ENCODE results near the gene CYBRD1.
A peak's percentile ranks its signal among the peaks of the same experiment; 100 is the strongest.

The CYBRD1 gene

DNA sequence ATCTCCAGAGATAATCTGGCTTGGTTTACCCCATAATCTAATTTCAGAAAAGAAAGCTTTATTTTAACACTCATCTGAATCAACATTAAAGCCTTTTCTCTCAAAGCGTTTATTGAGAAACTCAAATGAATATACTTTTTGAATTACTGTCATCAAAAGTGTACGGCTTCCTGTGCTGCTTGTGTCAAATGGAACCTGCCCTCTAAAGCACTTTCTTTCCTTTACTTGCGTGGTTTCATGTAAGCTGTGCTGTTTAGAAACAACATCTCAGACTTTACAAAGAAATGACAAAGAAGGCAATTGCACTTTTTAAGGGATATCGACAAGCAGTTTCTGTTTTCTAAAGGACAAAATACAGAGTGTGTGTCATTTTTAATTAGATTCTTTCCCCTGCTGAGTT is 35.1 kb downstream of the CYBRD1 start:
- DNase-seq = no peak

DNA sequence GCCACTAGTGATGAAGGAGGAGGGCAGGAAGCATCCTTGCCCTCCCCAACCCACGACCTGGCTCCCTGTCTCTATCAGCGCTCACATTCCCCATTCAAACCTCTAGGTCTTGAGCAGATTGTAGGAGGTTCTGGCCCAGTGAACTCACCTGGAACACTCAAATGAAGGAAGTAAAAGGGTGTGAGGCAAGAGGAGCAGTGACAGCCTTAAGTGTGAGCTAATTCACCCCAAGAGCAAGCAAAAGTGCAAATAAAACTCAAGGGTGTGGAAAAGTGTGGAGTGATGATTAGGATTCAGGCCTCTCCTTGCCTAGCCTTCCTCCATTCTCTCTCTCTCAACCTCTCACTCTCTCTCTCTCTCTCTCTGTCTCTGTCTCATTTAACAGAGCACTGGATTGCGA is 41.0 kb downstream of the CYBRD1 start:
- no peak for DNase-seq

DNA sequence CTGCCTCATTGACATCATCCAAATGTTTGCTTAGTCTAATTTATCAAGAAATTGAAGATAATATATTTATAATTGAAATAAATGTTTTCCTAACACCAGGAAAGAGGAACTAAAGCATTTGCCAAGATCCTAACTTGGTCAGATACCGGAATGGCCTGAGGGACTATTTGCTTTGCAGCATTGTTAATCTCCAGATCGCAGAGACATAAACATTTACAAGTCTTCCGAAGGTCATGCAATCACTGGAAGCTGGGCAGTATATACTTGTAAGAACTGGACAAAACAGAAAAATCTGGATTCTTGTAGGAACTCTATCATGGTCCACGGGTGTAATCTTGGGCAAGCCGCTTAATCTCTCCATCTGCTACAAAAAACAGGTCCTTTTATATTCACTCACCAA is 42.2 kb downstream of the CYBRD1 start:
- DNase-seq = no peak

DNA sequence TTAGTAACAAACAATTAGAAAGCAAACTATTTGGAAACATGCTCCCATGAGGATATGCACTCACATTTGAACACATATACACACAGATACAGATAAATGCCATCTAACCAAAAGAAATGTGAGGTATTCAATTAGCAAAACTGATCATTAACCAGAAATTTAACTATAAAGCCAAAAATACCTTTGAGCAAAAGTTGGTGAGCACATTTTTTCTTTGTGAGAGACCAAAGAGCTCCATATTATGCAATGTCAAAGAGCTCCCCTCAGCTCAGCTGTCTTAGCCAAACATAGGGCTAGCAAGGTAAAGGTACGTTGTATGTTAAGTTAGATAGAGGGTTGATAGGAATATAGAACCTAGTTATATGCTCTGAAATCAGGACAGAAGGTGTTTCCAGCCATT is 43.8 kb downstream of the CYBRD1 start:
- DNase-seq = no peak

DNA sequence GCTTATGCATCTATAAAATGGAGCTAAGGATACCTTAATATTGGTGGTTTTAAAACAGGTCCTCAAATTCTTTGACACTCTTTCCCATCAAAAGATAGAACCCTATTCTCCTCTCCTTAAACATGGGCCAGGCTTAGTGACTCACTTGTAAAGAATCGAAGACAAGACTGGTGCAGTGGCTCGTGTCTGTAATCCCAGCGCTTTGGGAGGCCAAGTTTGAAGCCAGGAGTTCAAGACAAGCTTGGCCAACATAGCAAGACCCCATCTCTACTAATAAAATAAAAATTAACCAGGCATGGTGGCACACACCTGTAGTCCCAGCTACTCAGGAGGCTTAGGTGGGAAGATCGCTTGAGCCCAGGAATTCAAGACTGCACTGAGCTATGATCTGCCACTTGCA is 44.5 kb downstream of the CYBRD1 start:
- DNase-seq = no peak

DNA sequence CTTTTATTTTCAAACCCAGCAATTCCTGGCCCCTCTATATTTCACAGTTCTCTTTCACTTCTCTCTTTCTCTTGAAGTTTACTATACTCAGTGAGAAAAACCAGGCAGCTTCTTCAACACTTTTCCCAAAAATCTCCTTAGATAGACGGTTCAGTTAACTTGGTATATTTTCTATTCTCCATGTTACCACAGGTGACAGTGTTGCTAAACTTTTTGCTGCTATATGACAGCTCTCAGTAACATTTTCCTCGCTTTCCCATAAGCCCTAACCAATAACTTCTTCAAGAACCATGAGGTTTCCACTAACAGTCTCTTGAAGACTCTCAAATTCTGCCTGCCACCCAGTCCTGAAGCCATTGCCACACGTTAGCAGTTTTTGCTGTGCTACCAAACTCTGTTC is 45.8 kb downstream of the CYBRD1 start:
- no peak for DNase-seq

DNA sequence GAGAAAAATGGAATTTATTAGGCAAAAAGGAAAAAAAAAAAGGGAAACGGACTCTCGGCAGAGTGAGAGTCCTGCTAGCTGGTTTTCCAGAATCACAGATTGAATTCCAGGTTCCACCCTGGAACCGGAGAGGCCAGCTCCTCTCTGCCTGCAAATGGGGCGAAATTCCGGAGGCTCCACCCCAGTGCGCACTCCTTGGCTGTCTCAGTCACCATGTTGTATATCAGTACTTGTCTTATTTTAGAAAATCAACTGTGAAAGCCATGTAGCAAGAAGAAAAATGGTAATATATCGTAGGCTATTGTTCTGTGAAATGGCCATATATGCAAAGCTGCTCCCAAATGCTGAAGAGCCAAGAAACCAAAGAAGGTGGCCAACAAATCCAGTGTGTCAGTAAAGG is 49.4 kb downstream of the CYBRD1 start:
- no peak for DNase-seq

DNA sequence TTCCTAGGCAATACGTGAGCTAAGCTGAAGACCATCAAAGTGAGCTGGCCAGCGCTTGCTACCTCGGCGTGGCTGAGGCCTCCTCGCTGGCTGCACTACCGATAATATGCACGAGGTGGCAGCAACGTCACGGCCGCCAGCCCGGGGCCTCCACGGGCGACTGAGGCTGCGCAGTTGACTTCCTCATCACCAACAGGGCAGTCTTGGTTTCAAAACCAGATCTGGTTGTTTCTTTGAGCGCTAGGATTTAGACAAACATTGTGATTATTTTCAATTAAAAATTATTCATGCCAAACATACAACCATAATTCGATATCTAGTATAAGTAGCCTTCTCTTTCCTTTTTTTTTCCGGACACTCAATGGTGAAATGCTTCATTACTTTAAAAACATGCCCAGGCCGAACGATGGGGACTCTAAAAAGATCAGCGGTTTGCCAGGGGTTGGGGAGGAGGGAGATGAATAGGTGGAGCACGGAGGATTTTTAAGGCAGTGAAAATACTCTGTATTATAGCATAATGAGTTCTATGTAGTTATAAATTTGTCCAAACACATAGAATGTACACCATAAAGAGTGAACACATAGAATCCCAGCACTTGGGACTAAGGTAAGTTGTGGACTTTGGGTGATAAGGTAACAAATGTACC is 52.0 kb downstream of the CYBRD1 start:
- DNase-seq = peak; percentile 71

DNA sequence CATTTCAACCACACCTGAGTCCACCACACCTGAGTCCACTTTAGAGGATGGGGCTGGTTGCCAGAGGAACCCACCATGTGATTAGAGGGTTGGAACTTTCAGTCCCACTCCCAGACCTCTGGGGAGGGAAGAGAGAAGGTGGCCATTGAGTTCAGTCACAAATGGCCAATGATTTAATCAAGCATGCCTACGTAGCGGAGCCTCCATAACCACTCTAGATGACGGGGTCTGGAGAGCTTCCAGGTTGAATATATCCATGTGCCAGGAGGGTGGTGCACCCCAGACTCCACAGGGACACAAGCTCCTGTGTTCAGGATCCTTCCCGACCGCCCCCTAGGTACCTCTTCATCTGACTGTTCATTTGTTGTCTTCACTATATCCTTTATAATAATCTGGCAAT is 53.3 kb downstream of the CYBRD1 start:
- DNase-seq = no peak

DNA sequence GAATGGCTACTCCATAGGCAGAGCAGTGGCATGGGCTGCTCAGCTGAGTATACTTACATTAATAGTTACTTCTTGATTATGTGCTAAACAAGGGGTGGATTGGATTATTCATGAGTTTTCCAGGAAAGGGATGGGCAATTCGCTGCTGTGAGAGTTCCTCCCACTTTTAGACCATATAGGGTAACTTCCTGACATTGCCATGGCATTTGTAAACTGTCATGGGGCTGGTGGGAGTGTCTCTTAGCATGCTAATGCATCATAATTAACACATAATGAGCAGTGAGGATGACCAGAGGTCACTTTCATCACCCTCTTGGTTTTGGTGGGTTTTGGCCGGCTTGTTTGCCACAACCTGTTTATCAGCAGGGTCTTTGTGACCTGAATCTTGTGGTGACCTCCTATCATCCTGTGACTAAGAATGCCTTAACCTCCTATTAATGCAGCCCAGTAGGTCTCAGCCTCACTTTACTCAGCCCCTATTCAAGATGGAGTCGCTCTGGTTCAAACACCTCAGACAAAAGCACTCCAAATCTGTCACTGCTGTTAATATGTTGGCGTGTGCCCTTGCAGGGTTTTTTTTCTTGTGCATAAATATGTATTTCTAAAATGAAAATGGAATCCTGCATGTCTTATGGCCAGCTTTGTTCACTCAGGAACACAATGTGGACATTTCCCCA is 56.0 kb downstream of the CYBRD1 start:
- DNase-seq = no peak

DNA sequence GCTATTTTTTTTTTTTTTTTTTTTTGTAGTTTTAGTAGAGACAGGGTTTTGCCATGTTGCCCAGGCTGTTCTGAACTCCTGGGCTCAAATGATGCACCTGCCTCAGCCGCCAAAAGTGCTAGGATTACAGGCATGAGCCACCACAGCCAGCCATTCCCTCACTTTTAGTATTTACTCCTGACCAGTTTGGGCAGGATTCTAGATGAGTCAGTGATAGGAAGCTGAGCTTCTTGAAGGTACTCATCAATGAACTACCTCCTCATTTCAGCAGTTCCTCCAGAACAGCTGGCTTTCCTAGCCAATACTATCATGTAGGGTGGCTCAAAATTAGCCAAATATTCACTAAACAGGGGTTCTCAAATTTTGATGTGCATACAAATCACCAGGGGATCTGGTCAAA is 57.2 kb downstream of the CYBRD1 start:
- DNase-seq = no peak

DNA sequence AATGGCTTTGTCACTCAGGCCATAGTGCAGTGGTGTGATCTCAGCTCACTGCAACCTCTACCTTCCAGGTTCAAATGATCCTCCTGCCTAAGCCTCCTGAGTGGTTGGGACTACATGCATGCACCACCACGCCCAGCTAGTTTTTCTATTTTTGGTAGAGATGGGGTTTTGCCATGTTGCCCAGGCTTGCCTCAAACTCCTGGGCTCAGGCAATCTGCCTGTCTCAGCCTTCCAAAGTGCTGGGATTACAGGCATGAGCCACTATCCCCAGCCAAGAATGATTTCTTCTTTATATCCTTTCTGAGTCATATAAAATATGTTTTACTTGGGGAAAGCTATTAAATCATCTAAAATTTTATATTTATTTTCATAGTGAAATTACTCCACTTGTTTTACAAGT is 61.3 kb downstream of the CYBRD1 start:
- no peak for DNase-seq

DNA sequence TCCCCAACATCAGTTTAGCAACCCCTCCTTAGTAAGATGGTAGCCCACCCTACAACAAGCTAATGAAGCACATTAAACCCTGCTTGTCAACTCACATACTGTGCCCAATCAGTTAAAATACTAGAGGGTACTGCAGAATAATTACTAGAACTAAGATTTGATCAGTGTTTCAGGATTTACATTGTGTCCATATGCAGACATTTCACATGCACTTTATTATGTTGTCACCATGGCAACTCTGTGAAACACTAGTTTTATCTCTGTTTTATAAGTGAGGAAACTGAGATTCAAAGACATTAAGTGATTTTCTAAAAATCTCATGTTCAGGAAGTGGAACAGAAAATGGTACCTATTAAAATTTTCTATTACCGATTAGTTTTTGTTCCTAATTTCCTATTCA is 61.7 kb downstream of the CYBRD1 start:
- no peak for DNase-seq

DNA sequence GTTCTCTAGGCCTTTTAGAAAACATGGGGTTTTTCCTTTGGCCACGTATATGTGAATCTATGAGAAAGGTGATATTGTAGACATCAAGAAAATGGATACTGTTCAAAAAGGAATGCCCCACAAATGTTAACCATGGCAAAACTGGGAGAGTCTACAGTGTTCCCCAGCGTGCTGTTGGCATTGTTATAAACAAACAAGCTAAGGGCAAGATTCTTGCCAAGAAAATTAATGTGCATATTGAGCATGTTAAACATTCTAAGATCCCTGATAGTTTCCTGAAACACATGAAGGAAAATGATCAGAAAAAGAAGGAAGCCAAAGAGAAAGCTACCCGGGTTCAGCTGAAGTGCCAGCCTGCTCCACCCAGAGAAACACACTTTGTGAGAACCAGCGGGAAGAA is 64.9 kb downstream of the CYBRD1 start:
- no peak for DNase-seq

DNA sequence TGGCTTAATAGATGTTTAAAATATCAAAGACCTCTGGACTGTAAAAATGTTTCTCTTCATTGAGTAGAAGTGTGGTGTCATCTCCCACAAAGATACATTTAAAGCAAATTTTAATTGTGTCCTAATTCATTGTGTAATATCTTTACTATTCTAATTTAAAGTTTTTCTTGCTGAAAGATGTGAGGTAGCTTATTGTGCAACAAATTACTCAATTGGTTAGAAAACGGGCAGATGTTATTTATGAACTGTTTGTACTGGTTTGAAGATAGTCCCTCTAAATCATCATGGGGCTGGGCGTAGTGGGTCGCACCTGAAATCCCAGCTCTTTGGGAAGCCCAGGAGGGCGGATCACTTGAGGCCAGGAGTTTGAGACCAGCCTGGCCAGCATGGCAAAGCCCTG is 65.3 kb downstream of the CYBRD1 start:
- no peak for DNase-seq

DNA sequence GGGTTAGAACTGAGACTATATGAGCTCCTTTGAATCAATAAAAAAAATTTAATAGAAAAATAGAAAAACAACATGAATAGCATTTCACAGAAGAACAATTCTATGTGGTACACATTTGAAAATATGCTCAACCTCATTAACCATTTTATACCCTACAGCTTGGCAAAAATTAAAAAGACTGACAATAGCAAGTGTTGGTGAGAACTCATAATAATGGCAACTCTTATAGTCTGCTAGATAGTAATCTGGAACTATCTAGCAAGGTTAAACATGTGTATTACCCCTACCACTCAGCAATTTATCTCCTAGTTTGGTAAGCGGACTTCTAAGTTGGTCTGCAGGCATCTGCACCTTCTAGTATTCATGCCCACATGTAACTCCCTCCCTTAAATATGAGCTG is 67.8 kb downstream of the CYBRD1 start:
- no peak for DNase-seq

DNA sequence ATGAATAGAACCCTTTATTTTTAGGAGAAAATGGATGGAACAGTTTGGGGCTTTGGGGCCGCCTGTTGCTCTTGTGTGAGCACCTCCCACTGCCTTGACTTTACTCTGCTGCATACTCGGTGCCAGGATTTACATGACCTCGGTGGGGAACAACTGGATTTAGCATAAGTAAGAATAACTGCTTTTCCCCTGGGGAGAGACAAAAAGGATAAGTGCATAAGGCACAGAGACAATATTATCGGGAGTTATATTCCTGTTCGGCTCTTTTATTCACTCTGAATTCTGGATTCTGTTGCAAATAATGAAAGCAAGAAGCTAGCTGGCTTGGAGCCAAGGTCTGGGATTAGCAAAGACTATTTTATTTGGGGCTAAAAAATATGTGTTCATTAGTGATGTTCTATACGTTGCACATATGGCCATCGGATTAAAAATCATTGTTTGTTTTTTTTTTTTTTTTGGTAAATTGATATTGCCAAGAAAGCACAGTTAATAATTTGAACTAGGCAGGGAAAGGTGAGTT is 69.8 kb downstream of the CYBRD1 start:
- peak; percentile 2 for DNase-seq

DNA sequence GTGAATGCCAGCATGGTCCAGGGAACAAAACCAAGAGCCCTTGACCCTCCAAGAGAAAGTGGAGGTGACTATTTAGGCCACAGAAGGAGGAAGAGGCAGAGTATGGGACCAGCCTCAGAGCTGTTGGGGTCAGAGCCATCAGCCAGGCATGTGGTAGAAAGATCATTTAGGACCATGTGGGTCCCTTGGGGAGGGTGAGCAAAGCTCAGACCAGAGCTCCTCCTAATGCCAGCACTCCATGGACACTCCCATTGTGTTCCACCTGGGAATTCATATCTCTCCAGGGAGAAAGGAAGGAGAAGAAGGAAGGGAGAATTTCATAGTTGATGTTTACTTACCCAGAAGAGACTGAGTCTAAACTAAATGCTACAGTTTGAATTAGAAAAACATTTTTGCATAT is 73.2 kb downstream of the CYBRD1 start:
- DNase-seq = no peak

DNA sequence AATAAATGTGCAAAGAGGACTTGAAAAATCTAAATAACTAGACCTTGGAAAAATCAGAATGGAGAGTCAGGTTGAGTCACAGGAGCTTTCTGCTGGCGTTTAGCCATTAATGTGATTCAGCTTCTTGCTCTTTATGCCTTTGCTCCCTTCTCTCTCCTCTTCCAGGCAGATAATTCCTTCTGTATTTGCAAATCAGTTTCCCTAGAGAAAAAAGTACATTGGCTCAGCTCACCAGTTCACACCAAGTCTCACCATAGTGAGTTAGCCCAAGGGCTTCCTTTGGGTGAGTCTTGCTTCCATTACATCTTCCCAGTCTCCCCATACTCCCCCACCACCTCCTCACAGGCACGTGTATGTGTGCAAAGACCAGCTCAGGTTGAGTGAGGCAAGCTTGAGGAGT is 73.6 kb downstream of the CYBRD1 start:
- DNase-seq = no peak

DNA sequence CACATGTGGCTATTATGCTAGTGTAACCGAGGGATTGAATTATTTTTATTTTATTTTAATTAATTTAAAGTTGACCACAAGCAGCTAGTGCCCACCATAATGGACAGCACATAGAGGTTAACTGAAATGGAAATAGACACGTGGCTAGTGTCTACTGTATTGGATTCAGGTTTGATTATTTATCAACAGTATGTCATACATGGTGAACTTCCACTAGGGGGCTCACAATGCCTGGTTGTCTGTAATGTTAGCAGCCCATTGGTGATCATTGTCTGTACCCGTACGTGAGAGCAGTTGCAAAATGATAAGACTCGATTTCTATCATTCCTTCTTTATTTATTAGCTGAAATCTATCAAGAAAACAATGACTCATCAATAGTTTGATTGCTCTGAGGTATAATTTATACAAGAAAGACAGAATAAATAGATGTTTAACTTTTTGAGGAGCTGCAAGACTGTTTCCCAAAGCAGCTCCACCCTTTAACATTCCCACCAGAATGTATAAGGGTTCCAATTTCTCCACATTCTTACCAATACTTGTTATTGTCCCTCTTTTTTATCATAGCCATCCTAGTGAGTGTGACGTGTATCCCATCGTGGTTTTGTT is 76.5 kb downstream of the CYBRD1 start:
- DNase-seq = peak; percentile 73

DNA sequence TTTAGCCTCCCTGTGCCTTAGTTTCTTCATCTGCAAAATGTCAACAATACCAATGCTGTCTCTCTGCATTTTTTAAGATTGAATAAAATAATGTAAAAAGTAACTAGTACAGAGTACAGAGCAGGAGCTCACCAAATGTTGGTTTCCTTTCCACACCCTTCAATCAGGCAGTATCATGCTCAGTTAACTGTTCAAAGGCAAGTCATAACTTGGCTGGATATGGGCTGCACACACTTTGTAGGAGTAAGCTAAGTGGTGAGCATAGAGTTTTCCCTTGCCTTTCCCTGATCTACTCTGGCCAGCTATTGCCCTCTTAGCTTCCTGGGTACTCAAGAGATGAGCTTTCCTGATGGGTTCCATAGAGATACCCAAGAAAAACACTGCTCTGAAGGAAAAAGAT is 77.9 kb downstream of the CYBRD1 start:
- no peak for DNase-seq

DNA sequence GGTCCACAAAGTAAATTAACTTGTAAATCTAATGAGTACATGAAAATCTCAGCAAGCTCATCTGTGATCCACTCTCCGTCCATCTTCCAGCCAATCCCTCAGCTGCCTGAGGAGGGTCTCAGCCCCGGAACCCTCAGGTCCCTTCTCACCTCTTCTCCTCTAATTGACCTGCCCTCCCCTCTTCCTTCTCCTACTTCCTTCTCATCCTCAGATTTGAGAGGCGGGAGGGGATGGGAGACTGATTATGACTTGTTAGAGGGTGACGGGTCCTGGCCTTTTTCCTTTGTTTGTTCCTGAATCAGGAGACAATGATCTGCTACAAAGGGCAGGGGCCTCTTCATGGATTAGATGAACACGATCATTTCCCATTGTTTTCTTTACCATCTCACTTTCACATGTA is 80.1 kb downstream of the CYBRD1 start:
- DNase-seq = no peak

Measured in COR-L47 (cell line).